HG02938 (cell line): ENCODE results near the gene KLC3.

Experiments used
- ATAC-seq: cut with Tn5 transposase; IDR thresholded peaks from one replicate; pipeline ENCODE4 v1.9.1; 2021; ENCODE audit warnings: mild to moderate bottlenecking, moderate library complexity; ENCODE audit not compliant: unreplicated experiment

KLC3 gene

GRCh38 chr19:45347570-45348366 lies 7.2 kb downstream of the KLC3 start:
- no peak for ATAC-seq

GRCh38 chr19:45348367-45349125 lies 8.0 kb downstream of the KLC3 start:
- no peak for ATAC-seq

DNA sequence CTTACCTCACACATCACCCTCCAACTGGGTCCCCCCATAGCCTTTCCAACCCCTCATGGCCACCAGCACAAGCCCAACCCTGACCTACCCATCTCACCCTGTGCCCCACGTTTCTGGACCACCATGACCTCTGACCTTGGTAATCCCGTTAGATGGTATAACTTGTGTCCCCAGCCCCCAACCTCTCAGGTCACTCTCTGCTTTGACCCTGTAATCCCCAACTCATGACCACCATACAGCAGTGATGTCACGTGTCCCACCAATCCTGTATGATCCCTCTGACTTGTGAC lies 8.5 kb downstream of the KLC3 start:
- no peak for ATAC-seq

GRCh38 chr19:45349430-45349941 lies 8.9 kb downstream of the KLC3 start:
- ATAC-seq, result no peak

- ATAC-seq, result no peak
Measured at GRCh38 chr19:45350477-45351058, 10.0 kb downstream of the KLC3 start.

DNA sequence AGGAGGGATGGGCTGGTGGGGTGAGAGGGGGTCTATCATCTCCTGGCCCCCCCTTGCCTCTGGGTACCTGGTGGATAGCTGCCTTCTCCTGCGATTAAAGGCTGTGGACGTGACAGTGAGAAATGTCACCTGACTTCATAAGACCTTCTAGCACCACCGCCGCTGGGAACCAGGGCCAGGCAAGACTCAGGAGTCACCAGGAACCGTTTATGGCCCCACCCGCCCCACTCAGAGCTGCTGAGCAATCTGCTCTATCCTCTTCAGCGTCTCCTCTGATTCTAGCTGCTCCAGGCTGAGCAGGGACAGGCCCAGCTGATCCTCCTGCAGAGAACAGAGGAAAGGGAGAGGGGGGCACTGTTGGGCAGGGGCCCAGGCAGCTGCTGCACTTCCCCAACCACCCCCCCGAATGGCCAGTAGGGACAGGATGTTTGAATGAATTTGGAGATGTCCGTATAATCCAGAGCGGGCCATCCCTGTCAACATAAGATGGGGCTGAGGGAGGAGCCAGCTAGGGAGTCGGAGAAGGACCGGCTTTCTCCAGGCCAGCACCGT lies 10.9 kb downstream of the KLC3 start:
- no peak for ATAC-seq

GRCh38 chr19:45352062-45352461 lies 11.5 kb downstream of the KLC3 start:
- ATAC-seq, result no peak

DNA sequence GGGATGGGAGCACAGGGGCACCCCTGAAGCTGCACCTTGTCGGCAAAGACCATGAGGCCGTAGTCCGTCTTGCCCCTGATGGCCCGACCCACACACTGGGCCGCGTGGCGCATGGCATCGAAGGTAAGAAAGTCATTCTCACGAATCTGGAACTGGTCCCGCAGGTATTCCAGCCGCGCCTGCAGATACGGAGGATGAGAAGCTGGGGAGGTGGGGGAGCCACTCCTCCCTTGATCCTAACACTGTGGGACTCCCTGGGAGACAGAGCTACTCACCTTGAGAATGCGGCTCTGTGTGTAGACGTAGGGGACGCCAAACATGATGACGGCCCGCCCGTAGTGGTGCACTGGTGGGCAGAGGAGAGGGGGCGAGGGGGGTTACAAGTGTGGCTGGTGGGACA lies 11.9 kb downstream of the KLC3 start:
- ATAC-seq, result no peak

GRCh38 chr19:45352914-45353796 lies 12.6 kb downstream of the KLC3 start:
- no peak for ATAC-seq

DNA sequence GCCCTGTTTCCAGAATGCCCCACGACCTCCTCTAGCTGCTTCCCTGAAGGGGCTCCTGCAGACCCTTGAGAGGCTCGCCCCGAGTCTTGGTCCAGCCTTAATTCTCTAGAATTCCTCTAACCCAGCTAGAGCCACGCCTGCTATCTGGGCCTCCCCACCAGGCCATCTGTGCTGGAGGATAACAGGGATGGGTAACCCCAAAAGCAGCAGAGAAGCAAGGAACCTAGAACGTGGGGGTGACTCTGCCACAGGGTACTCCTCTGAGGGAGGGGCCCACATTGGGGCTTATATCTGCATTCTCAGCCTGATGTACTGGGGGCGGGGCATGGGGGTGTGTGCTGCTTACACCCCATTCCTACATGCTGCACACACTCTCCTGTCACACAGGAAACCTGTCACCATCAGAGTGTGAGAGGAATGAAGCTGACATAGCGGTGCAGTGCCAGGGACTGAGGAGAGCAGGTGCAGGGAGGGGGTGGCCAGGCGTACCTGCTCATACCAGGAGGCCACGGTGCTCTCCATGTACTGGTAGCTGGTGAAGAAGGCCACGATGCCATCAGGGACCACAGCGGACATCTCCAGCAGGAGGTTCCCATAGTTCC lies 13.8 kb downstream of the KLC3 start:
- ATAC-seq, result no peak

- ATAC-seq, result no peak
Measured at GRCh38 chr19:45355402-45355801, 14.9 kb downstream of the KLC3 start.

DNA sequence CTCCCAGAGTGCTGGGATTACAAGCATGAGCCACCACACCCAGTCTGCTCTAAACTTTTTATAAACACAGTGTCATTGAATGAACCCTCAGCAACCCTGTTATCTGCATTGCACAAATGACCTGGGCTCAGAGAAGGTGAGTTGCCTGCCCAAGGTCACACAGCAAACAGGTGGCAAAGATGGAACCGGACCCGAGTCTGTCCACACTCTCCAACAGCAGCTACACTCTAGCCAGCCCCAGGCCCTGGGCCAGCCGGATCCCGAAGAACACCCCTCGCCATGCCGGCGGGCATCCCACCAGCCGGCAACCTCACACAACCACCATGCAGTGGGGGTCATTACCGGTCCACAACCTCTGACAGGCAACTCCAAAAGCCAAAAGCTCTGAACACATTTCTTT lies 15.4 kb downstream of the KLC3 start:
- ATAC-seq, result no peak

DNA sequence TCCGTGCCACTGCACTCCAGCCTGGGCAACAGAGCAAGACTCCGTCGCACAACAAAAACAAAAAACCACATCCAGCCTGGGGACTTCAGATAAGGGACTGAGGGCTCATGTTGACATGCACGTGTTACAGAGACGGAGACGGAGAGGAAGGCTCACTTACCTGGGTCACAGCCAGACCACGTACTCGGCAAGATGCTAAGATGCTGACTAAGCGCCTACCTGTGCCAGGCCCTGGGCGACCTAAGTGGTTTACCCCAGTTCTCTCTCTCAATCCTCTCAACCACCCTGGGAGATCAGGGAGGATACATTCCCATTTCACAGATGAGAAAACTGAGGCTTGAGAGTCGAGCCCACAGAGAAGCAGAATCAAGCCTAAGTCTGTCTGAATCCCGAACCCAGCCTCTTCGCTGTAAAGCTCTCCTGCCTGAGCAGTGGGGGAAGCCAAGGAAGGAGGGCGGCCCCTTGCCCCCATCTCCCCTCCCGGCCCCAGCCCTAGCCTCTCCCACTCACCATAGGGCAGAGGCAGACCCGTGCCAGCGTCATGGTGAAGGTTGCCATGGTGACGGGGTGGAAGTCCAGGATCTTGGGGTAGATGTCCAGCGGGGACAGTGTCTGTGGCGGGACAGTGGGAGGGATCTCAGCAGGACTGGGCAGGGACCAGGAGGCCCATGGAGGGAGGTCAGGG lies 16.4 kb downstream of the KLC3 start:
- no peak for ATAC-seq

DNA sequence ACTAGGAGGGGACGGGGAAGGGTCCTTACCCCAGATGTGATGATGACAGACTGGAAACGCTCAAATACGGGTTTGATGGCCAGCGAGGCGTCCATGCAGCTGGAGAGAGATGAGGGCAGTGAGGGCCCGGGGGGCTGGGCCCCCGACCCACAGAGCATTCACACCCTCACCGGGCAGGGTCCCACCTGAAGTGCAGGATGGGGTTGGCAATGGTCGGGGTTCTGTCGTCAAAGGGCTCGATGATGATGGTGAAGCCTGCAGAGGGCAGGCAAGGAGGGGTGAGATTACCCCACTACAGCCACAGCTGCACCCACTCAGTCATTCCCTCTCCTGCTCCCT lies 16.9 kb downstream of the KLC3 start:
- no peak for ATAC-seq

DNA sequence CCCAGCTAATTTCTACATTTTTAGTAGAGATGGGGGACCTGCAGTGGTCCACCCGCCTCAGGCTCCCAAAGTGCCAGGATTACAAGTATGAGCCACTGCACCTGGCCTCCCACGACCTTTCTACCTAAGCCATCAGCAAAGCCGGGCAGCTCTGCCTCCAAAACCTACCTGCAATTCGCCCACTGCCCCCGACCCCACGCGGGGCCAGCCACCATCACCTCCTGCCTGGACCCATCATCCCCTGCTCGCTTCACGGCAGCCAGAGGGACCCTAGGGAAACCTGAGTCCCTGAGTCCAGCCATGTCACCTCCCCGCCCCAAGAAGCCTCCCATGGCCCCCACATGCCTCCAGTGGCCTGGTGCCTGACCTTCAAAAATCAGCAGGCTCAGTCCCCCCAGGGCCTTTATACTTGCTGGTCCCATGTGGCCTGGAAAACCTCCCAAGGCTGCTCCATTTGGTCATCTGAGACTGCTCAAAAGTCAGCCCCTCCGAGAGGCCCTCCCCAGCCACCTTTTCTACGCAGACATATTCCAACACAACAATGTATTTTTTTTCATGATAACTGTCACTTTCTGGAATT lies 17.8 kb downstream of the KLC3 start:
- ATAC-seq, result no peak

DNA sequence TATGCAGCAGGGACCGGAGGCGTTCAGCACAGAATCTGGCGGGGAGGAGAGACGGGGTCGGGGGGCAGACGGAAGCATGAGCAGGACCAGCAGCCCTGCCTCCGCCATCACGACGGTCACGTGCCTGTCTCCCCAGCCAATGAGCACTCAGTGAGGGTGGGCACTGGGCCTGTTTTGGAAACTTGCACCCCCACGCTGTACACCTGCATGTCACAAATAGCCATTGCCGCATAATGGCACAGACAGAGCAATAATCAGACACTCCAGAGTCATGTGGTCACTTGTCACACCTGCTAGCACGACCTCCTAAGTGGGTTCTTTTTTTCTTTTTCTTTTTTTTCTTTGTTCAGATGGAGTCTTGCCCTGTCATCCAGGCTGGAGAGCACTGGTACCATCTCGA lies 21.1 kb downstream of the KLC3 start:
- ATAC-seq, result no peak

- ATAC-seq, result no peak
Measured at GRCh38 chr19:45362291-45362690, 21.7 kb downstream of the KLC3 start.

GRCh38 chr19:45363861-45364459 lies 23.4 kb downstream of the KLC3 start:
- no peak for ATAC-seq

- no peak for ATAC-seq
Measured at GRCh38 chr19:45364696-45365095, 24.1 kb downstream of the KLC3 start.
